Type B pancreatic cell (in vitro differentiated cells): ENCODE results near the gene CNTN2. TPM values are rescaled to one million over a fixed set of nuclear protein-coding genes. Genes with fewer than 3 reads are reported as not detected.

Source experiments
- DNase-seq: peaks from one replicate; pipeline ENCODE4 v3.0.0; 2021; ENCODE audit warnings: mixed read lengths; ENCODE audit not compliant: unreplicated experiment; ENCODE audit errors: extremely low spot score
- H3K27ac Mint-ChIP-seq: 2 replicates; pipeline ENCODE4 v1.8.0; 2021; ENCODE audit warnings: mild to moderate bottlenecking, mixed read lengths
- H3K27me3 Mint-ChIP-seq: 2 replicates; pipeline ENCODE4 v1.8.0; 2021; ENCODE audit warnings: mixed read lengths
- H3K36me3 Mint-ChIP-seq: 2 replicates; pipeline ENCODE4 v1.8.0; 2021; ENCODE audit warnings: mixed read lengths
- H3K4me1 Mint-ChIP-seq: one replicate; pipeline ENCODE4 v1.8.0; 2021; ENCODE audit warnings: mixed read lengths; ENCODE audit not compliant: unreplicated experiment
- H3K4me3 Mint-ChIP-seq: 2 replicates; pipeline ENCODE4 v1.8.0; 2021; ENCODE audit warnings: mild to moderate bottlenecking, mixed read lengths
- H3K9me3 Mint-ChIP-seq: 2 replicates; pipeline ENCODE4 v1.8.0; 2021; ENCODE audit warnings: mixed read lengths
- total RNA-seq: library from RNA; stranded (reverse); gene quantifications from 2 replicates; pipeline ENCODE4 v1.2.1, GENCODE V29; 2021; ENCODE audit warnings: low replicate concordance
- TF ChIP-seq, protein P1 (sequence below): fragments of 200-600 bp; sonication (generic); conservative IDR thresholded peaks from 2 replicates; pipeline ENCODE4 v1.5.0; 2021; ENCODE audit warnings: antibody characterized with exemption, mild to moderate bottlenecking

Gene CNTN2
- total RNA-seq, 1 donor from 2014 or later, result 6.3 TPM

DNA sequence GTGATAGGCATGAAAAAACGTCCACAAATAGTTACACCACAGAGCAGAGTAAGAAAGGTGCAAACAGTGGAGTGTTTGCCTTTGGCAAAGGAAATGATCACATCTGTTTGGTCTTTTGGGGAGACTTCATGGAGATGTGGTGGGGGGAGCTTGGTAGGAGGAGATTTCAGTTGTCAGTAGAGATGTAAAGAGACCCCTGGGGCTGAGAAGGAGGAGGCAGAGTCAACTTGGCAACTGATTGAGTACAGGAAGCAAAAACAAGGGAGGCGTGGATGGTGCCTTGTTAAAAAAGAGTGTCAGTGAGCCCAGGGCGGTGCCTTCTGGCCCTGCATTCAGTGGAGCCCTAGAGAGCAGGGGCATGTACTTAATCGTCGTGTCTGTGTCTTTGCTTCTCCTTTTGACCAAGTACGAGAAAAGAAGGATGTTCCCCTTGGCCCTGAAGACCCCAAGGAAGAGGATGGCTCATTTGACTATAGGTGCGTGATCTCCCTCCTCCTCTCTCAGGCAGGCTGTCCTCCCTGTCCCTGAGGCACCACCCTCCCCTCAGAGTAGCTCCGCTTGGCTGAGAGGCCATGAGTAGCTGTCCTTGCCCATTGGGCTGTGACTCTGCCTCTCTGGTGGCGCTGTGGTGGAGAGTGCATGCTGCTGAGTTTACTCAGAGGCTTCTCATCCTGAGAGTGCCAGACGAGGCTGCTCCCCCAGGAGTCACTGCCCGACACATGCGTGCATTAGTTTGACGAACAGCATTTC lies 30.4 kb upstream of the CNTN2 start:
- peak overlapping the region; percentile 1 for H3K4me3 Mint-ChIP-seq
- H3K4me1 Mint-ChIP-seq, result peaks cover 29% of the 10 kb centered on the region
- peaks cover 14% of the 10 kb centered on the region for H3K27me3 Mint-ChIP-seq
- H3K9me3 Mint-ChIP-seq, result no peaks in the 10 kb centered on the region
- DNase-seq, result no peak
- TF ChIP-seq, protein P1, sequence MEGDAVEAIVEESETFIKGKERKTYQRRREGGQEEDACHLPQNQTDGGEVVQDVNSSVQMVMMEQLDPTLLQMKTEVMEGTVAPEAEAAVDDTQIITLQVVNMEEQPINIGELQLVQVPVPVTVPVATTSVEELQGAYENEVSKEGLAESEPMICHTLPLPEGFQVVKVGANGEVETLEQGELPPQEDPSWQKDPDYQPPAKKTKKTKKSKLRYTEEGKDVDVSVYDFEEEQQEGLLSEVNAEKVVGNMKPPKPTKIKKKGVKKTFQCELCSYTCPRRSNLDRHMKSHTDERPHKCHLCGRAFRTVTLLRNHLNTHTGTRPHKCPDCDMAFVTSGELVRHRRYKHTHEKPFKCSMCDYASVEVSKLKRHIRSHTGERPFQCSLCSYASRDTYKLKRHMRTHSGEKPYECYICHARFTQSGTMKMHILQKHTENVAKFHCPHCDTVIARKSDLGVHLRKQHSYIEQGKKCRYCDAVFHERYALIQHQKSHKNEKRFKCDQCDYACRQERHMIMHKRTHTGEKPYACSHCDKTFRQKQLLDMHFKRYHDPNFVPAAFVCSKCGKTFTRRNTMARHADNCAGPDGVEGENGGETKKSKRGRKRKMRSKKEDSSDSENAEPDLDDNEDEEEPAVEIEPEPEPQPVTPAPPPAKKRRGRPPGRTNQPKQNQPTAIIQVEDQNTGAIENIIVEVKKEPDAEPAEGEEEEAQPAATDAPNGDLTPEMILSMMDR, result no peak
- H3K36me3 Mint-ChIP-seq, result no peaks in the 10 kb centered on the region
- peak overlapping the region; percentile 0 for H3K27ac Mint-ChIP-seq

- Mint-ChIP-seq H3K9me3 (no peaks in the 10 kb centered on the region), H3K27me3 (peaks cover 15% of the 10 kb centered on the region), H3K4me3 (peak overlapping the region; percentile 72), H3K27ac (peak overlapping the region; percentile 59), H3K4me1 (peaks cover 29% of the 10 kb centered on the region), H3K36me3 (no peaks in the 10 kb centered on the region)
- TF ChIP-seq, protein P1, result no peak
- DNase-seq, result no peak
These were observed 29.2 kb upstream of the CNTN2 start for GRCh38 chr1:205013683-205014367.

GRCh38 chr1:205014783-205015182 lies 28.2 kb upstream of the CNTN2 start:
- TF ChIP-seq, protein P1, result no peak
- DNase-seq, result no peak
- Mint-ChIP-seq H3K9me3 (no peaks in the 10 kb centered on the region), H3K36me3 (no peaks in the 10 kb centered on the region), H3K27me3 (peaks cover 15% of the 10 kb centered on the region), H3K4me1 (peaks cover 29% of the 10 kb centered on the region), H3K27ac (no peak overlapping the region), H3K4me3 (no peak overlapping the region)

DNA sequence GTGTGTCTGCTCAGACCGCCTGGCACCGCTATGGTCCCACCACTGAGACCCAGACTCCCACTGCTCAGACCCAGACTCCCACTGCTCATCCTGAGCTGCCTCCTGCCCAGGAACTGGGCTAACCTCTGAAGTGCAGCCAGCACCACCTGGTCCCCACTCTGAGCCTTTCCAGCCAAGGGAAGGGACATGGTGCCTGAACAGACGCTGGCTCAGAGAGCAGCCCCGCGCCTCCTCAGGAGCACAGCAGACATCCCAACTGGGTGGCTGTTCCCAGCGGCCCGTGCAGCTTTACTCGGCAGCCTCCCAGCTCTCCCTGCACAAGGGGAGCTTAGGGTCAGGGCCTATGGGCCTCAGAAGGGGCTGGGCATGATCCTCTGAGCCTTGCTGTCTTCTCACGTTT lies 27.8 kb upstream of the CNTN2 start:
- no peak overlapping the region for H3K4me3 Mint-ChIP-seq
- H3K4me1 Mint-ChIP-seq, result peaks cover 29% of the 10 kb centered on the region
- no peak for DNase-seq
- no peaks in the 10 kb centered on the region for H3K36me3 Mint-ChIP-seq
- H3K9me3 Mint-ChIP-seq, result no peaks in the 10 kb centered on the region
- H3K27me3 Mint-ChIP-seq, result peaks cover 15% of the 10 kb centered on the region
- H3K27ac Mint-ChIP-seq, result no peak overlapping the region
- TF ChIP-seq, protein P1, result no peak

GRCh38 chr1:205016075-205016474 lies 26.9 kb upstream of the CNTN2 start:
- peaks cover 18% of the 10 kb centered on the region for H3K27me3 Mint-ChIP-seq
- no peaks in the 10 kb centered on the region for H3K9me3 Mint-ChIP-seq

More at GRCh38 chr1:205016075-205016474, 26.9 kb upstream of the CNTN2 start:
- no peaks in the 10 kb centered on the region for H3K36me3 Mint-ChIP-seq
- no peak for DNase-seq
- TF ChIP-seq, protein P1, result no peak
- no peak overlapping the region for H3K27ac Mint-ChIP-seq
- H3K4me3 Mint-ChIP-seq, result no peak overlapping the region
- H3K4me1 Mint-ChIP-seq, result peaks cover 29% of the 10 kb centered on the region
